A549 (cell line): ENCODE results near the gene SMIM36. TPM values are rescaled to one million over a fixed set of nuclear protein-coding genes. Genes with fewer than 3 reads are reported as not detected.

Experiments used
- ATAC-seq, 2 experiments: fragments of 200-7000 bp in 1 of 2; fragments of >200 bp in 1 of 2; cut with Nextera tagmentation in 1 of 2; cut with Tn5 transposase in 1 of 2; 3 replicates each; pipeline versions ENCODE4 v1.8.0 to v1.9.1; 2018 to 2020; ENCODE audit warnings: mild to moderate bottlenecking in 1 of 2, moderate library complexity in 1 of 2
- CTCF ChIA-PET: fragments of 300-600 bp; sonication (Branson Sonifier 250); formaldehyde crosslinking; extraction: SDS; loops from one replicate; lab custom pipeline; 2021; ENCODE audit warnings: antibody characterized with exemption, inconsistent platforms; lab: Yijun Ruan, JAX
- POLR2A ChIA-PET: fragments of 350-600 bp; formaldehyde crosslinking; extraction: SDS; loops from one replicate; lab custom pipeline; 2021; ENCODE audit warnings: antibody characterized with exemption, inconsistent platforms; lab: Yijun Ruan, JAX
- DNase-seq, 2 experiments: peaks; one replicate each; pipeline versions ENCODE4 v3.0.0 to v3.0.0-alpha.2; 2011 to 2016; ENCODE audit warnings: low read depth in 1 of 2, low spot score in 1 of 2
- FAIRE-seq: peaks from 2 replicates; lab custom pipeline; 2011; peaks lifted over from hg19 to GRCh38; lab: Jason Lieb, UNC
- H3K27ac ChIP-seq, 2 experiments: fragments of >200 bp; sonication (Bioruptor Twin); formaldehyde crosslinking; 3 replicates each; pipeline ENCODE4 v1.5.1; 2016 to 2017
- H3K4me1 ChIP-seq: fragments of >200 bp; sonication (Bioruptor Twin); formaldehyde crosslinking; 3 replicates; pipeline ENCODE4 v1.6.1; 2016
- H3K4me2 ChIP-seq: fragments of >200 bp; sonication (Bioruptor Twin); formaldehyde crosslinking; 3 replicates; pipeline ENCODE4 v1.6.1; 2016
- H3K4me3 ChIP-seq: fragments of >200 bp; sonication (Bioruptor Twin); formaldehyde crosslinking; 3 replicates; pipeline ENCODE4 v1.5.1; 2016
- H3K9me3 ChIP-seq: fragments of >200 bp; sonication (Bioruptor Twin); formaldehyde crosslinking; 3 replicates; pipeline ENCODE4 v1.6.1; 2016
- CBX2 ChIP-seq: fragments of 200-600 bp; sonication (generic); IDR thresholded peaks from 2 replicates; pipeline ENCODE4 v1.6.1; 2016; ENCODE audit warnings: low read depth, mild to moderate bottlenecking, borderline replicate concordance
- CBX8 ChIP-seq: fragments of 200-600 bp; sonication (generic); IDR thresholded peaks from 2 replicates; pipeline ENCODE4 v1.6.1; 2016
- FOSL2 ChIP-seq, 2 experiments: fragments of 450-650 bp in 1 of 2; fragments of >200 bp in 1 of 2; sonication (Bioruptor Twin) in 1 of 2; formaldehyde crosslinking; IDR thresholded peaks; 2 replicates each; pipeline versions ENCODE4 v1.5.0 to v1.6.1; 2016 to 2020; ENCODE audit warnings: mild to moderate bottlenecking in 1 of 2, moderate library complexity in 1 of 2
- FOXS1 ChIP-seq: fragments of 250-450 bp; sonication (Bioruptor Pico); IDR thresholded peaks from 2 replicates; pipeline ENCODE4 v1.5.0; 2020; ENCODE audit warnings: mild to moderate bottlenecking, moderate library complexity
- HDAC2 ChIP-seq: fragments of 200-600 bp; sonication (generic); IDR thresholded peaks from 2 replicates; pipeline ENCODE4 v1.6.1; 2016
- HMGXB4 ChIP-seq: fragments of 250-450 bp; sonication (Bioruptor Pico); IDR thresholded peaks from 2 replicates; pipeline ENCODE4 v1.5.0; 2021; ENCODE audit warnings: mild to moderate bottlenecking, moderate library complexity, borderline replicate concordance
- HOXB13 ChIP-seq: fragments of 250-450 bp; sonication (Bioruptor Pico); IDR thresholded peaks from 2 replicates; pipeline ENCODE4 v1.5.0; 2020; ENCODE audit warnings: low read depth, mild to moderate bottlenecking, moderate library complexity
- HOXB5 ChIP-seq: fragments of 250-450 bp; sonication (Bioruptor Pico); IDR thresholded peaks from 2 replicates; pipeline ENCODE4 v1.5.0; 2020; ENCODE audit warnings: mild to moderate bottlenecking, moderate library complexity
- KDM1A ChIP-seq: fragments of 200-600 bp; sonication (generic); IDR thresholded peaks from 2 replicates; pipeline ENCODE4 v1.6.1; 2016; ENCODE audit warnings: low read depth, mild to moderate bottlenecking
- MAFK ChIP-seq: fragments of 450-650 bp; IDR thresholded peaks from 2 replicates; pipeline ENCODE4 v1.6.1; 2014; ENCODE audit not compliant: partially characterized antibody
- NFE2L2 ChIP-seq: fragments of 150-350 bp; conservative IDR thresholded peaks from 2 replicates; pipeline ENCODE4 v1.6.1; 2014; ENCODE audit warnings: low read length
- NPAS2 ChIP-seq: fragments of 250-450 bp; sonication (Bioruptor Pico); IDR thresholded peaks from 2 replicates; pipeline ENCODE4 v1.8.0; 2022; ENCODE audit warnings: mild to moderate bottlenecking, moderate library complexity, borderline replicate concordance
- NR3C1 ChIP-seq: fragments of >200 bp; sonication (Bioruptor Twin); formaldehyde crosslinking; IDR thresholded peaks from 3 replicates; pipeline ENCODE4 v1.6.1; 2017
- RFX5 ChIP-seq: fragments of 450-650 bp; IDR thresholded peaks from 2 replicates; pipeline ENCODE4 v1.7.1; 2014; ENCODE audit warnings: antibody characterized with exemption, mild to moderate bottlenecking, moderate library complexity
- TFCP2L1 ChIP-seq: fragments of 250-450 bp; sonication (Bioruptor Pico); IDR thresholded peaks from 2 replicates; pipeline ENCODE4 v1.5.0; 2021; ENCODE audit warnings: mild to moderate bottlenecking
- USF2 ChIP-seq: fragments of 450-650 bp; IDR thresholded peaks from 2 replicates; pipeline ENCODE4 v1.6.1; 2014; ENCODE audit warnings: antibody characterized with exemption
- ZFP36 ChIP-seq: fragments of 450-650 bp; IDR thresholded peaks from 2 replicates; pipeline ENCODE4 v1.6.1; 2014; ENCODE audit warnings: borderline replicate concordance; ENCODE audit not compliant: partially characterized antibody
- ZNF302 ChIP-seq: fragments of 250-450 bp; sonication (Bioruptor Pico); IDR thresholded peaks from 2 replicates; pipeline ENCODE4 v1.9.0; 2021; ENCODE audit warnings: inconsistent platforms, mild to moderate bottlenecking, moderate library complexity
- ZSCAN20 ChIP-seq: fragments of 250-450 bp; sonication (Bioruptor Pico); IDR thresholded peaks from 2 replicates; pipeline ENCODE4 v1.8.0; 2022; ENCODE audit warnings: mild to moderate bottlenecking, moderate library complexity
- WGBS: methylation state at CpG from one replicate; pipeline ENCODE4 v1.1.6; 2017; ENCODE audit errors: missing lambda C conversion rate; 5-methylcytosine and 5-hydroxymethylcytosine counted together
- polyA plus RNA-seq, 4 experiments: library from polyadenylated mRNA; depleted of rRNA in 3 of 4; stranded (reverse); fragments of >200 nt; fragmentation: RNase III in 1 of 4; extraction: RNeasy Plus Mini Kit Qiagen cat#74134 plus additional on column Dnase treatment in 1 of 4; gene quantifications; 2 replicates in 3 of 4; 3 replicates in 1 of 4; pipeline ENCODE4 v1.2.3, GENCODE V29; 2011 to 2017
- TF ChIP-seq, protein P1 (sequence below): IDR thresholded peaks from 2 replicates; pipeline ENCODE4 v1.6.1; 2012; ENCODE audit warnings: low read depth, borderline replicate concordance

Gene SMIM36
- polyA plus RNA-seq, 2 of the 4 experiments (the other 2 are of a cell fraction), result not detected

DNA sequence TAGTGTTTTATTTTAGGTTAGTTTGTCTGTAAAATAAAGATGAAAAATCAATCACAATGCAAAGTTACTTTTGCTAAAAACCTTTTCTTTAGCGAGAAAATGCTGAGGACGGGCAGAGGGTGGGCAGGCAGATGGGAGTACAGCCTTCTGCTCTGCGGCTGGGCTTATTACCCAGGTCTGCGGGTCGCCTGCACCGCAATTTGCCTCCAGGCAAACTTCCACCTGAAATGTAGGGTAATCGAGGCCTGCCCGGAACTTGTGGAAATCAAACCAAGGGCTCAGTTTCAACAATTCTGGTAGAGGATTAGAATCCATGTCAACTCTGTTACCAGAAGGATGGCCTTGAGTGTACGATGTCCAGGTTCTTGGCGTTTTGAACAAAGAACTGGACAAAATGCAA lies 67.3 kb downstream of the SMIM36 start:
- Histone ChIP-seq H3K4me3 (no peak overlapping the region), H3K27ac (peak overlapping the region; percentile 65 to 79), H3K4me1 (peaks cover 66% of the 10 kb centered on the region), H3K9me3 (no peaks in the 10 kb centered on the region), H3K4me2 (no peak overlapping the region)
- TF ChIP-seq NR3C1 (no peak), KDM1A (no peak), ZFP36 (no peak)
- CTCF ChIA-PET, result interaction anchor here (1.6 kb wide), 1 partner anchor 10 kb away, joined by 3 read pairs; no protein-coding TSS in a partner anchor
- DNase-seq (no peak), ATAC-seq (no peak), FAIRE-seq (no peak)
- 93% methylated on average over 10 of the region's 10 CpGs for WGBS
- POLR2A ChIA-PET, result no interaction called here

DNA sequence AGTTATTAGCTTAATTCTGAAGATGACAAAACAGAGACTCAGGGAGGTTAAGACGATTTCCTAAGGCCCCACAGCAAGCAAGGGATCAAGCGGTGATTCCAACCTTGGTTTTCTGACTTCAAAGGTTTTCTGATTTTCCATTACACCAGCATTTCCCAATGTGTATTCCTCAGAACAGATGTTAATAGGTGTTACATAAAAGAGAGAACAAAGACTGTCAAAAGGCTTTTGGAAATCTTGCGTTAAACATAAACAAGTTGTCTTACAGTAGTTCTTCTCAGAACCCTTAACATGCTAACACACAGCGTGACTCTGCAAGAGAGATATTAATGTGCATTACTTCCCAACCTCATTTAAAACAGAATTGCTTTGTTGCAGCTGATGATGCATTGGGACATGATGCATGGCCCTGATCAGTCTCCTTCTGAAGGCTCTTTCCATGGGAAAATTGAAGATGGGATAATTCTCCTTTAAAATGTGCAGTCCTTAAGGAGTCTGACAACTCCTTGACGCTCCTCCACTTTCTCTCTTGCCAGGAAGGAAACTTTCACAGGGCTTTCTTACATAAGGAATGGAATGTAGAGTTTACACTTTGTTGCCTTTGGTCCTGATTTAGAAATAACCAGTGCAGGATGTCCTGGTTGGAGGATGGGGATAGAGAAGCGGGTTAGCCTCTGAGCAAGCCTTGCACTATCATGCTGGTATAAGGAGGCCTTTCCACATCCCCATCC lies 68.1 kb downstream of the SMIM36 start:
- FAIRE-seq, result peak; percentile 94

DNA sequence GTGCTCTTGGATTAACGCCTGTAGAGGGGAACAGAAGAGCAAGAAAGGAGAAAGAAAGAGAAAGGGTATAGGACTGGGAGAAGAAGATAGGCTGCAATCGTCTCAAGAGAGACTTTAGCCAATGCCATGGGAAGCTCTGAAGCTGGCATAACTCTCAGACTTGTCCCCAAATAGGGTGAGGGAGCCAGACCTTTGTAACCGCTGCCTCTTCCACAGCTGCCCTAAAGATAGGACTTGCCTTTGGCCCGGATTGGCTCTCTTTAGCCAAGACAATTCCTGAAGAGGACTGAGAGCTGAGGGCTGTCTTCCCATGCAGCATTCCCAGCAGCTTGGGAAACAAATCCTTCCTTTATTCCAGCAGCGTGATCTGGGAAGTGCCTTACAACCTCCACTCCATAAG lies 68.8 kb downstream of the SMIM36 start:
- ChIA-PET CTCF (interaction anchor here (0.5 to 2.0 kb wide), 7 partner anchors 9 to 160 kb away, joined by 3 to 8 read pairs (median 3); no protein-coding TSS in a partner anchor), POLR2A (no interaction called here)
- H3K4me2 ChIP-seq, result no peak overlapping the region
- ATAC-seq (no peak), DNase-seq (no peak), FAIRE-seq (no peak)
- peaks cover 62% of the 10 kb centered on the region for H3K4me1 ChIP-seq
- H3K4me3 ChIP-seq, result no peak overlapping the region
- no peak for TF ChIP-seq HOXB13 (CRISPR knock-in tag)
- no peak for TF ChIP-seq ZNF302
- no peak for TF ChIP-seq HMGXB4 (CRISPR knock-in tag)
- TF ChIP-seq KDM1A, result no peak
- no peak for TF ChIP-seq MAFK
- TF ChIP-seq TFCP2L1, result no peak
- no peak for TF ChIP-seq FOSL2 (IDR thresholded peaks at IDR 0.05)
- TF ChIP-seq FOSL2 (CRISPR knock-in tag; IDR thresholded peaks at IDR 0.05), result no peak
- no peak for TF ChIP-seq USF2
- no peak for TF ChIP-seq NR3C1
- TF ChIP-seq ZSCAN20 (CRISPR knock-in tag), result no peak
- peak overlapping the region; percentile 65 to 79; a peak in 4 of 6 replicates for H3K27ac ChIP-seq
- 95% methylated on average over 5 of the region's 5 CpGs for WGBS
- H3K9me3 ChIP-seq, result no peaks in the 10 kb centered on the region

More for the DNA sequence above, 68.1 kb downstream of the SMIM36 start:
- 88% methylated on average over 6 of the region's 6 CpGs for WGBS
- Histone ChIP-seq H3K4me1 (peaks cover 61% of the 10 kb centered on the region), H3K9me3 (no peaks in the 10 kb centered on the region), H3K4me2 (no peak overlapping the region), H3K4me3 (no peak overlapping the region), H3K27ac (peak overlapping the region; percentile 65 to 79)
- no peak for TF ChIP-seq NFE2L2
- TF ChIP-seq, protein P1, sequence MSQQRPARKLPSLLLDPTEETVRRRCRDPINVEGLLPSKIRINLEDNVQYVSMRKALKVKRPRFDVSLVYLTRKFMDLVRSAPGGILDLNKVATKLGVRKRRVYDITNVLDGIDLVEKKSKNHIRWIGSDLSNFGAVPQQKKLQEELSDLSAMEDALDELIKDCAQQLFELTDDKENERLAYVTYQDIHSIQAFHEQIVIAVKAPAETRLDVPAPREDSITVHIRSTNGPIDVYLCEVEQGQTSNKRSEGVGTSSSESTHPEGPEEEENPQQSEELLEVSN, result no peak
- TF ChIP-seq CBX2, result no peak
- TF ChIP-seq CBX8, result no peak
- no peak for TF ChIP-seq HOXB5 (CRISPR knock-in tag)
- no peak for TF ChIP-seq MAFK
- no peak for TF ChIP-seq HMGXB4 (CRISPR knock-in tag)
- no peak for TF ChIP-seq NPAS2
- TF ChIP-seq RFX5, result no peak
- no peak for TF ChIP-seq FOXS1 (CRISPR knock-in tag)
- no peak for TF ChIP-seq HDAC2
- TF ChIP-seq TFCP2L1, result no peak
- ChIA-PET POLR2A (no interaction called here), CTCF (interaction anchor here (0.8 to 2.0 kb wide), 7 partner anchors 9 to 159 kb away, joined by 3 to 8 read pairs (median 3); no protein-coding TSS in a partner anchor)
- DNase-seq (no peak), ATAC-seq (no peak)
